Fibroblast of the aortic adventitia (primary cell): Measurements from ENCODE around the gene CELA2B. TPM values are rescaled to one million over a fixed set of nuclear protein-coding genes. Genes with fewer than 3 reads are reported as not detected.
"Not testable (repeated sequence)": the region's sequence is repeated elsewhere in the genome, so short reads cannot be mapped to it uniquely, and the experiment has no call there.

Experiments used
- DNase-seq: peaks from one replicate; pipeline ENCODE4 v3.0.0-alpha.2; 2010; ENCODE audit warnings: low read depth
- H3K4me3 ChIP-seq: 2 replicates; pipeline ENCODE4 v1.5.1; 2011; ENCODE audit warnings: low read depth, mild to moderate bottlenecking, control low read depth, low read length, moderate library complexity
- CTCF ChIP-seq: IDR thresholded peaks from 2 replicates; pipeline ENCODE4 v1.5.1; 2011; ENCODE audit warnings: mild to moderate bottlenecking, low read length, control low read depth, inconsistent platforms; ENCODE audit not compliant: insufficient read depth
- total RNA-seq: library from RNA; depleted of rRNA; stranded (reverse); fragments of >200 nt; gene quantifications from 2 replicates; pipeline ENCODE4 v1.2.3, GENCODE V29; 2012; ENCODE audit warnings: low replicate concordance

CELA2B gene
- total RNA-seq, 1 donor: not detected

DNA sequence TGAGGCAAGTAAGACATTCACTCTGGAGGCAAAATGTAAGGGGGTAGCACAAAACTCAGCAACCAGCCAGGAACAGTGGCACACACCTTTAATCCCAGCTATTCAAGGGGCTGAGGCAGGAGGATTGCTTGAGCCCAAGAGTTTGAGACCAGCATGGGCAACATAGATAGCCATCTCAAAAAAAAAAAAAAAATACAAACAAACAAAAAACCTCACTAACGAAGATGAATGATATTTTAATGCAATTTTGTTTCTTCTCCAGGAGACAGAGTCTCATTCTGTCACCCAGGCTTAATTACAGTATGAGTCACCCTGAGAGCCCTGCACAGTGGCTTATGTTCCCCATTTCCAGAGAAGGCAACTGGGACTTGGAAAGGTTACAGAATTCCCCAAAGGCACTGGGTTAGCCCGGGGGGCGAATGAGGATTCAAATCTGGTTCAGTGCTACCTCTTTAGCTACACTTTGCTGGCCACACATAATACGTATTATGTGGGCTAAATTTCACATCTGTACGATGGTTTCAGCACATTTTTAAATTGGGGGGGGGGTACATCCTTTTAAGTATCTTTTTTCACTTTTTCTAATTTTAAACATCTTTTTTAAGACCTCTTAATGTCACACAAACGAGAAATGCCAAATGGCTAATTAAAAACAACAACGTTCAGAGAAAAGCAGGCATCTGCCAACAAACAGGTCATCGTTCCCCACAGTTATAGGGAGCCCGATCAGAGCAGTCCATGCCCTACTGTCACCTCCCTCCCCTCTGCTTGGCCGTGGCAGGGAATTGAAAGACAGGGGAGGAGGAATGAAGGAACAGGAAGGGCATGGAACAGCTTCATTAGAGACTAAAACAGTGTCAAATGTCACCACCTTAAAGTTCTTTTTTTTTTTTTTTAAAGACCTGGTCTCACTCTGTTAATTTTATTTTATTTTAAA lies 15.9 kb upstream of the CELA2B start:
- DNase-seq: no peak
- no peak overlapping the region for H3K4me3 ChIP-seq
- TF ChIP-seq CTCF: no peak

- TF ChIP-seq CTCF: no peak
- DNase-seq: no peak
- no peak overlapping the region for H3K4me3 ChIP-seq
Measured at GRCh38 chr1:15460708-15461095, 15.2 kb upstream of the CELA2B start.

DNA sequence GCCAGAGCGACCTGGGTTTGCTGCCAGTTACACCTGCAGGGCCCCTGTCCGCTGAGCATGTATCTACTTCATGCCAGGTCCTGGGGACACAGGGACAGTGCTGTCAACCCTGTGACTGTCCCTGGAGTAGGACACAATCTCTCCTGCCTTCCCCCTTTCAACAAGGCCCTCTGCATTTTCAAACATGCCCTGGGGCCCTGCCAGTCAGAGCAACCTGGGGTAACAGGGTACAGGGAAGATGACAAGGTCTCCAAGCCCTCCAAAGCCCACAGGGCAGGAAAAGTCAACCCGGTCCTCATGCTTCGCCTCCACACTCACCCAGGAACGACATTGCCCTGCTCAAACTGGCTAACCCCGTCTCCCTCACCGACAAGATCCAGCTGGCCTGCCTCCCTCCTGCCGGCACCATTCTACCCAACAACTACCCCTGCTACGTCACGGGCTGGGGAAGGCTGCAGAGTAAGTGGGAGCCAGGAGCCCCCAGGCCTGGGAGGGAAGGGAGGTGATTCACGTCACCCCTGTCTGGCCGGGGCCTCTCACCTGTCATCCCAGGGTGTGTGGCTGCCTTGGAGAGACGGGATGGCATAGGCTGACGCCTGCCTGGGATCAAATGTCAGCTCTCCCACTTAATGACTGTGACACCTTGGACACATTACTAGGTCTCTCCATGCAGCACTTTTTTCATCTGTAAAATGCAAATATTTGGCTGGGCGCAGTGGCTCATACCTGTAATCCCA lies 12.7 kb upstream of the CELA2B start:
- H3K4me3 ChIP-seq, DNase-seq: not testable (repeated sequence)

GRCh38 chr1:15463926-15464322 lies 12.0 kb upstream of the CELA2B start:
- not testable (repeated sequence) for DNase-seq, H3K4me3 ChIP-seq

DNA sequence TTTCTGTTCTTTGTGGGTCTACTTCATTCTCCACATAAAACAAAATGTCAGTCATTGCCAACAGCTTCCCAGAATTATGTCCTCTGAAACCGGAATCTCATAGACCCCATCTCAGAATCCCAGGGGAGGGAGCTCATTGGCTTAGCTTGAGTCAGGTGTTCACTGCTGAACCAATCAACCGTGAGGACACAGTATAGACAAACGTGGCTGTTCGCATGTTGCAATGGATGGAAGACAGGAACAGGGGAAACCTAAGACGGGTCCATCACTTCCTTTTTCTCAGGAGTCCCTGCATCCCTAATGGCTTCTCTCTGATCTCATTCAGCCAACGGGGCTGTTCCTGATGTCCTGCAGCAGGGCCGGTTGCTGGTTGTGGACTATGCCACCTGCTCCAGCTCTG lies 10.2 kb upstream of the CELA2B start:
- no peak for DNase-seq
- no peak overlapping the region for H3K4me3 ChIP-seq
- no peak for TF ChIP-seq CTCF

DNA sequence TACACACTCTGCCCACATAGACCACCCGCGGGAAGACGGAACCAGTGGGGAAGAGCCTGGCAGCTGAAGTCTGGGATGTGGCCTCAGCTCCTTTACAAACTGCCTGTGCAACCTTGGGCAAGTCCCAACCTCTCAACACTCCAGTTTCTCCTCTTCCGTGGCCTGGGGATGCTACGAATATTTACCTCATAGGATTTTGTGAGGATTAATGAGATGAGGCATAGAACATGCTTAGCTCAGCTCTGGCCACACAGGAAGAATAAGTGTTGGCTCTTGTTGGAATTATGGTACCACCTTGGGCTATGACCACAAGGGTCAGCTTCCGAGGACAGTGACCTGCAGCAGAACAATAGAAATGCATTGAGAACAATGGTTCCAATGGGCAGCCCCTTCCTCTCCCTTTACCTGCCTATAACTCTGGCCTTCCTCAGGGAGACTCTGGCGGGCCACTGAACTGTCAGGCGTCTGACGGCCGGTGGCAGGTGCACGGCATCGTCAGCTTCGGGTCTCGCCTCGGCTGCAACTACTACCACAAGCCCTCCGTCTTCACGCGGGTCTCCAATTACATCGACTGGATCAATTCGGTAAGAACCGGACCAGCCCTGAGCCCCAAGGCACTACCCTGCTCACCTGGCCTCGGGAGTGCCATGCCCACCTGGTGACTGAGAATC lies 8.8 kb upstream of the CELA2B start:
- not testable (repeated sequence) for H3K4me3 ChIP-seq, DNase-seq

GRCh38 chr1:15468145-15468544 lies 7.8 kb upstream of the CELA2B start:
- TF ChIP-seq CTCF: no peak
- no peak overlapping the region for H3K4me3 ChIP-seq

GRCh38 chr1:15469361-15469760 lies 6.5 kb upstream of the CELA2B start:
- H3K4me3 ChIP-seq: no peak overlapping the region
- no peak for DNase-seq
- no peak for TF ChIP-seq CTCF

More at GRCh38 chr1:15468145-15468544, 7.8 kb upstream of the CELA2B start:
- DNase-seq: no peak

DNA sequence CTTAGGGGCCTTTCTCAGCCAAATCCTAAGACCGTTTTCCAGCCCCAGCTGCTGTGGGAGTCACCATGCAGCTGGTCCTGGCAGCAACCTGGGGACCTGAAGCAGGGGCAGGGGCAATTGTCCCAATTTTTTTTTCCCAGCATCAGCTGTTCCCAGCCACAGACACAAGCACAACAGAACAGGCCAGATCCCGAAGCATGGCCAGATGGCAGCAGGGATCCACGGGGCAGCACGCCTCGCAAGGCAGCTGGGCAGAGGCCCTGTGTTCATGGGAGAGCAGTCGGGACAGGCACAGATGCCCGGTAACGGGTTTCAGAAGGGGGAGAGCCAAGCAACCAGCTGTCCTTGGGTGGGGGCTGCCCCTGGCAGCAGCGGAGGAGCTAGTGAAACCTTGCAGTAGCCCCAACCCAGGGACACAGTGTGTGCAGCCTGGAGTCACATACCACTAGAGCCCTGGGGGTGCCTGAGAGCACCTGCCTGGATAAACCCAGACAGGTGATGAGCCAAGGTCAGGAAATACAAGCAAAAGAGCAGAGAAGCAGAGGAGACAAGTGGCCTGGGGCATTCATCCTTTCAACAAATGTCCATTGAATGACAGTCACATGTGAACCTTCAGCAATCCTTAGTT lies 6.0 kb upstream of the CELA2B start:
- DNase-seq: not testable (repeated sequence)

GRCh38 chr1:15471067-15471466 lies 4.8 kb upstream of the CELA2B start:
- not testable (repeated sequence) for DNase-seq, H3K4me3 ChIP-seq

More for the DNA sequence above, 6.0 kb upstream of the CELA2B start:
- not testable (repeated sequence) for H3K4me3 ChIP-seq

GRCh38 chr1:15471723-15472122 lies 4.2 kb upstream of the CELA2B start:
- DNase-seq, H3K4me3 ChIP-seq: not testable (repeated sequence)
